HG02938 (cell line): ENCODE results near the gene PITPNB.

Source experiments
- ATAC-seq: cut with Tn5 transposase; IDR thresholded peaks from one replicate; pipeline ENCODE4 v1.9.1; 2021; ENCODE audit warnings: mild to moderate bottlenecking, moderate library complexity; ENCODE audit not compliant: unreplicated experiment

The PITPNB gene

GRCh38 chr22:27863001-27863400 lies 56.1 kb downstream of the PITPNB start:
- no peak for ATAC-seq

- ATAC-seq = no peak
Observed at GRCh38 chr22:27859336-27859735, 59.7 kb downstream of the PITPNB start.

GRCh38 chr22:27858626-27859025 lies 60.4 kb downstream of the PITPNB start:
- ATAC-seq = no peak

- ATAC-seq = no peak
Observed at GRCh38 chr22:27857443-27857842, 61.6 kb downstream of the PITPNB start.

- ATAC-seq = no peak
Observed at GRCh38 chr22:27856386-27856785, 62.7 kb downstream of the PITPNB start.

GRCh38 chr22:27853424-27853823 lies 65.6 kb downstream of the PITPNB start:
- no peak for ATAC-seq

GRCh38 chr22:27851974-27852746 lies 66.9 kb downstream of the PITPNB start:
- no peak for ATAC-seq

- ATAC-seq = no peak
Observed at GRCh38 chr22:27850000-27850521, 69.0 kb downstream of the PITPNB start.

GRCh38 chr22:27848005-27848404 lies 71.1 kb downstream of the PITPNB start:
- ATAC-seq = no peak

GRCh38 chr22:27846910-27847309 lies 72.1 kb downstream of the PITPNB start:
- no peak for ATAC-seq

- no peak for ATAC-seq
Observed at GRCh38 chr22:27846248-27846757, 72.8 kb downstream of the PITPNB start.

GRCh38 chr22:27845644-27846043 lies 73.4 kb downstream of the PITPNB start:
- no peak for ATAC-seq

- ATAC-seq = no peak
Observed at GRCh38 chr22:27844656-27845591, 74.1 kb downstream of the PITPNB start.

GRCh38 chr22:27844256-27844655 lies 74.8 kb downstream of the PITPNB start:
- ATAC-seq = no peak

- no peak for ATAC-seq
Observed at GRCh38 chr22:27843441-27843840, 75.6 kb downstream of the PITPNB start.

- ATAC-seq = no peak
Observed at GRCh38 chr22:27842669-27843431, 76.2 kb downstream of the PITPNB start.

- no peak for ATAC-seq
Observed at GRCh38 chr22:27842201-27842600, 76.9 kb downstream of the PITPNB start.

- no peak for ATAC-seq
Observed at GRCh38 chr22:27840436-27840835, 78.6 kb downstream of the PITPNB start.

GRCh38 chr22:27839057-27839660 lies 79.9 kb downstream of the PITPNB start:
- no peak for ATAC-seq

GRCh38 chr22:27836181-27836580 lies 82.9 kb downstream of the PITPNB start:
- ATAC-seq = no peak
